HG03469 (cell line): ENCODE data around the gene GZMB.
A peak's percentile ranks its signal among the peaks of the same experiment; 100 is the strongest.
"Not testable (repeated sequence)": the region's sequence is repeated elsewhere in the genome, so short reads cannot be mapped to it uniquely, and the experiment has no call there.

Experiments used
- ATAC-seq: cut with Tn5 transposase; IDR thresholded peaks from one replicate; pipeline ENCODE4 v1.9.1; 2021; ENCODE audit warnings: mild to moderate bottlenecking, moderate library complexity, moderate number of reproducible peaks; ENCODE audit not compliant: unreplicated experiment

The GZMB gene

GRCh38 chr14:24634158-24634557 is at the start of gene GZMB:
GZMB (minus strand) TSS chr14:24634190; CDS start chr14:24634160, 30 bp downstream.
- ATAC-seq = no peak

- no peak for ATAC-seq
These were observed 47.1 kb upstream of the GZMB start for GRCh38 chr14:24681056-24681455.

- no peak for ATAC-seq
These were observed 46.5 kb upstream of the GZMB start for GRCh38 chr14:24680516-24680915.

GRCh38 chr14:24679248-24679961 is 45.4 kb upstream of the GZMB start:
- ATAC-seq = no peak

- peak; percentile 59 for ATAC-seq
These were observed 44.8 kb upstream of the GZMB start for GRCh38 chr14:24678801-24679247.

- ATAC-seq = no peak
These were observed 44.0 kb upstream of the GZMB start for GRCh38 chr14:24677956-24678355.

GRCh38 chr14:24674204-24674970 is 40.4 kb upstream of the GZMB start:
- ATAC-seq = peak; percentile 45

GRCh38 chr14:24673534-24674203 is 39.7 kb upstream of the GZMB start:
- peak; percentile 38 for ATAC-seq

- peak; percentile 37 for ATAC-seq
These were observed 39.1 kb upstream of the GZMB start for GRCh38 chr14:24673059-24673458.

GRCh38 chr14:24670594-24670993 is 36.6 kb upstream of the GZMB start:
- ATAC-seq = no peak

- no peak for ATAC-seq
These were observed 35.7 kb upstream of the GZMB start for GRCh38 chr14:24669651-24670050.

- peak; percentile 85 for ATAC-seq
These were observed 31.5 kb upstream of the GZMB start for GRCh38 chr14:24665440-24665991.

- ATAC-seq = no peak
These were observed 30.4 kb upstream of the GZMB start for GRCh38 chr14:24664366-24664765.

GRCh38 chr14:24662753-24663152 is 28.8 kb upstream of the GZMB start:
- no peak for ATAC-seq

- ATAC-seq = no peak
These were observed 26.1 kb upstream of the GZMB start for GRCh38 chr14:24659916-24660570.

- ATAC-seq = not testable (repeated sequence)
These were observed 14.4 kb upstream of the GZMB start for GRCh38 chr14:24648361-24648760.

- ATAC-seq = no peak
These were observed 5.9 kb upstream of the GZMB start for GRCh38 chr14:24639905-24640304.

- no peak for ATAC-seq
These were observed 5.3 kb upstream of the GZMB start for GRCh38 chr14:24639270-24639669.

- no peak for ATAC-seq
These were observed 637 bp downstream of the GZMB start for GRCh38 chr14:24633353-24633752.

- no peak for ATAC-seq
These were observed 1.2 kb downstream of the GZMB start for GRCh38 chr14:24632761-24633160.

GRCh38 chr14:24632336-24632735 is 1.7 kb downstream of the GZMB start:
- no peak for ATAC-seq
